ENCODE measurements around the gene SELENOI. TPM values are rescaled to one million over a fixed set of nuclear protein-coding genes. Genes with fewer than 3 reads are reported as not detected.

The SELENOI gene
- total and polyA plus RNA-seq, 2 of the 4 experiments (the other 2 are of a cell fraction): 5.1 to 25.1 TPM

- peak overlapping the region; percentile 68 for H3K9ac ChIP-seq (ENCODE audit: low read depth, low read length)
- H3K18ac ChIP-seq (ENCODE audit: low read depth, low read length): peak overlapping the region; percentile 40
- H2BK15ac ChIP-seq (ENCODE audit: low read depth, low read length): peak overlapping the region; percentile 86; the same call in 2 of the 3 replicates
- H3K79me1 ChIP-seq (ENCODE audit: low read depth in 1 of 2, low read length in 2 of 2): no peaks in the 10 kb centered on the region
- H3K4ac ChIP-seq (ENCODE audit: low read depth, low read length): peak overlapping the region; percentile 85
- peak overlapping the region; percentile 31 for H3K4me3 ChIP-seq (ENCODE audit: insufficient read depth, low read depth, low read length)
- H2BK20ac ChIP-seq (ENCODE audit: low read depth, low read length): peak overlapping the region; percentile 72
- no peaks in the 10 kb centered on the region for H4K20me1 ChIP-seq (ENCODE audit: insufficient read depth, low read length)
- ChIA-PET POLR2A (ENCODE audit: unreplicated experiment) (interaction anchor here (0.6 kb wide), 1 partner anchor 28 kb away, joined by 4 read pairs; no protein-coding TSS in a partner anchor), CTCF (no interaction called here)
- peak overlapping the region; percentile 56 for H2BK5ac ChIP-seq (ENCODE audit: low read depth, low read length, poor library complexity, severe bottlenecking)
- H3K27ac ChIP-seq (ENCODE audit: insufficient read depth, low read length): peak overlapping the region; percentile 76
- 0% methylated on average over 6 of the region's 9 CpGs; no CpG with 5 or more reads in 1 of the 2 experiments for WGBS, 2 experiments (ENCODE audit: extremely low coverage in 2 of 2, insufficient read length in 1 of 2)
- no peak overlapping the region for H2AK9ac ChIP-seq (replicated peaks; ENCODE audit: low read depth, low read length, poor library complexity)
- H4K91ac ChIP-seq (ENCODE audit: insufficient read depth, low read depth, low read length): peak overlapping the region; percentile 93
- TF ChIP-seq CHD1 (IDR thresholded peaks at IDR 0.05; ENCODE audit: low read depth, low read length): no peak
- TF ChIP-seq, protein P1, sequence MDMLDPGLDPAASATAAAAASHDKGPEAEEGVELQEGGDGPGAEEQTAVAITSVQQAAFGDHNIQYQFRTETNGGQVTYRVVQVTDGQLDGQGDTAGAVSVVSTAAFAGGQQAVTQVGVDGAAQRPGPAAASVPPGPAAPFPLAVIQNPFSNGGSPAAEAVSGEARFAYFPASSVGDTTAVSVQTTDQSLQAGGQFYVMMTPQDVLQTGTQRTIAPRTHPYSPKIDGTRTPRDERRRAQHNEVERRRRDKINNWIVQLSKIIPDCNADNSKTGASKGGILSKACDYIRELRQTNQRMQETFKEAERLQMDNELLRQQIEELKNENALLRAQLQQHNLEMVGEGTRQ (IDR thresholded peaks at IDR 0.05; ENCODE audit: low read depth, low read length): no peak
- TF ChIP-seq POLR2A (IDR thresholded peaks at IDR 0.05; ENCODE audit: low read depth, low read length): no peak
- no peak for TF ChIP-seq BHLHE40 (IDR thresholded peaks at IDR 0.05; ENCODE audit: low read depth, low read length)
- TF ChIP-seq RAD21 (IDR thresholded peaks at IDR 0.05; ENCODE audit: low read length): no peak
- TF ChIP-seq ELK1 (IDR thresholded peaks at IDR 0.05; ENCODE audit: borderline replicate concordance, low read depth, low read length): no peak
- TF ChIP-seq MAZ (IDR thresholded peaks at IDR 0.05; ENCODE audit: borderline replicate concordance, low read depth, low read length): no peak
- TF ChIP-seq RFX5 (IDR thresholded peaks at IDR 0.05; ENCODE audit: low read depth, low read length): no peak
- no peak for TF ChIP-seq MXI1 (IDR thresholded peaks at IDR 0.05; ENCODE audit: borderline replicate concordance, low read depth, low read length)
- peaks cover 12% of the 10 kb centered on the region for H3K4me1 ChIP-seq (ENCODE audit: control insufficient read depth, insufficient read depth, low read length)
- peak overlapping the region; percentile 71 for H4K5ac ChIP-seq (ENCODE audit: low read depth, low read length)
- no peaks in the 10 kb centered on the region for H3K9me1 ChIP-seq (ENCODE audit: insufficient read depth, low read length)
- H2AK5ac ChIP-seq (ENCODE audit: low read depth, low read length): no peak overlapping the region
- peak overlapping the region; percentile 79 for H3K23ac ChIP-seq (ENCODE audit: low read depth, low read length)
- H3K14ac ChIP-seq (replicated peaks; ENCODE audit: low read depth, low read length): peak overlapping the region; percentile 95
- peak overlapping the region; percentile 84 for H2AFZ ChIP-seq (replicated peaks; ENCODE audit: low read length, poor library complexity)
- no peaks in the 10 kb centered on the region for H3K36me3 ChIP-seq (ENCODE audit: control insufficient read depth, insufficient read depth, low read length)
- intact Hi-C loops (cut with micrococcal nuclease): loop anchor here (1.0 kb wide), 1 partner anchor 55 kb away; the partner anchor contains the start of genes HADHA and HADHB
- ATAC-seq (ENCODE audit: low read depth): peak; percentile 69
- BruUV-seq (replicated peaks): no TSS peak
- H2BK120ac ChIP-seq (ENCODE audit: low read depth, low read length): peak overlapping the region; percentile 79
- peak overlapping the region; percentile 77 for H3K4me2 ChIP-seq (ENCODE audit: low read depth, low read length)
- H3K27me3 ChIP-seq (ENCODE audit: control insufficient read depth, insufficient read depth, low read length): no peaks in the 10 kb centered on the region
- no peaks in the 10 kb centered on the region for H3K9me3 ChIP-seq (ENCODE audit: control insufficient read depth, insufficient read depth, low read length)
- peak; percentile 68 for DNase-seq
- dilution Hi-C loops (cut with HindIII; ENCODE audit: low sequenced_read_pairs, unreplicated experiment): no loop called here
- in situ Hi-C loops (cut with MboI; ENCODE audit: low sequenced_read_pairs): no loop called here
- peak overlapping the region; percentile 82 to 93 for H4K8ac ChIP-seq (ENCODE audit: low read depth in 2 of 2, low read length in 2 of 2)
- H3K56ac ChIP-seq (ENCODE audit: extremely low read depth, insufficient read depth, low read length): peak overlapping the region; percentile 79
Observed at GRCh38 chr2:26299471-26300101, 46.4 kb upstream of the SELENOI start.
